GM19035 (cell line): ENCODE results near the gene MMS22L.

Experiments used
- ATAC-seq: cut with Tn5 transposase; IDR thresholded peaks from one replicate; pipeline ENCODE4 v1.9.1; 2021; ENCODE audit not compliant: unreplicated experiment

Gene MMS22L

GRCh38 chr6:97282726-97283617, at the start of gene MMS22L:
MMS22L (minus strand) TSS chr6:97283216; CDS start chr6:97282477, 739 bp downstream.
- ATAC-seq = peak; percentile 98

GRCh38 chr6:97322811-97323210, 39.8 kb upstream of the MMS22L start:
- no peak for ATAC-seq

- no peak for ATAC-seq
Observed at GRCh38 chr6:97322226-97322625, 39.2 kb upstream of the MMS22L start.

- ATAC-seq = no peak
Observed at GRCh38 chr6:97316978-97317377, 34.0 kb upstream of the MMS22L start.

- ATAC-seq = no peak
Observed at GRCh38 chr6:97312241-97312640, 29.2 kb upstream of the MMS22L start.

- no peak for ATAC-seq
Observed at GRCh38 chr6:97306544-97307320, 23.7 kb upstream of the MMS22L start.

GRCh38 chr6:97305414-97306066, 22.5 kb upstream of the MMS22L start:
- no peak for ATAC-seq

GRCh38 chr6:97304701-97305100, 21.7 kb upstream of the MMS22L start:
- ATAC-seq = no peak

- no peak for ATAC-seq
Observed at GRCh38 chr6:97294451-97294850, 11.4 kb upstream of the MMS22L start.

- no peak for ATAC-seq
Observed at GRCh38 chr6:97293198-97293696, 10.2 kb upstream of the MMS22L start.

- ATAC-seq = no peak
Observed at GRCh38 chr6:97292671-97293070, 9.7 kb upstream of the MMS22L start.

- no peak for ATAC-seq
Observed at GRCh38 chr6:97291896-97292295, 8.9 kb upstream of the MMS22L start.

- ATAC-seq = no peak
Observed at GRCh38 chr6:97289332-97289731, 6.3 kb upstream of the MMS22L start.

- ATAC-seq = no peak
Observed at GRCh38 chr6:97288188-97288587, 5.2 kb upstream of the MMS22L start.

GRCh38 chr6:97282238-97282725, 734 bp downstream of the MMS22L start:
- ATAC-seq = peak; percentile 1

- no peak for ATAC-seq
Observed at GRCh38 chr6:97280766-97281165, 2.2 kb downstream of the MMS22L start.

- no peak for ATAC-seq
Observed at GRCh38 chr6:97275804-97276203, 7.2 kb downstream of the MMS22L start.

- no peak for ATAC-seq
Observed at GRCh38 chr6:97269821-97270220, 13.2 kb downstream of the MMS22L start.

- ATAC-seq = no peak
Observed at GRCh38 chr6:97262676-97263075, 20.3 kb downstream of the MMS22L start.

- ATAC-seq = no peak
Observed at GRCh38 chr6:97246842-97247241, 36.2 kb downstream of the MMS22L start.

- ATAC-seq = no peak
Observed at GRCh38 chr6:97240222-97240621, 42.8 kb downstream of the MMS22L start.
